Activated CD4-positive, alpha-beta T cell treated with anti-CD3 and anti-CD28 coated beads, Interleukin-2, amount 10 ng/mL, durations not matched to agents 24 days and 14 days (primary cell): ENCODE data around the gene HACE1. TPM values are rescaled to one million over a fixed set of nuclear protein-coding genes. Genes with fewer than 3 reads are reported as not detected.

Source experiments
- DNase-seq: peaks from one replicate; pipeline ENCODE4 v3.0.0; 2022
- H3K27ac Mint-ChIP-seq: one replicate; pipeline ENCODE4 v1.8.0; 2022; ENCODE audit warnings: mild to moderate bottlenecking, mixed read lengths
- H3K27me3 Mint-ChIP-seq: one replicate; pipeline ENCODE4 v1.8.0; 2022; ENCODE audit warnings: mixed read lengths
- H3K36me3 Mint-ChIP-seq: one replicate; pipeline ENCODE4 v1.8.0; 2022; ENCODE audit warnings: low read depth, mild to moderate bottlenecking, mixed read lengths
- H3K4me1 Mint-ChIP-seq: one replicate; pipeline ENCODE4 v1.8.0; 2021; ENCODE audit warnings: mixed read lengths
- H3K4me3 Mint-ChIP-seq: one replicate; pipeline ENCODE4 v1.8.0; 2022; ENCODE audit warnings: mild to moderate bottlenecking, moderate library complexity, mixed read lengths
- H3K9me3 Mint-ChIP-seq: one replicate; pipeline ENCODE4 v1.8.0; 2021; ENCODE audit warnings: mixed read lengths
- intact Hi-C: fragments of 100-400 bp; cut with micrococcal nuclease; formaldehyde crosslinking; loops from one replicate; pipeline ENCODE4 v1.15.1; 2023
- total RNA-seq: library from RNA; stranded (reverse); gene quantifications from 2 replicates; pipeline ENCODE4 v1.2.3, GENCODE V29; 2022

Gene HACE1
- total RNA-seq, 1 donor from 2014 or later, result 21.3 TPM

- peaks cover 1% of the 10 kb centered on the region for H3K27me3 Mint-ChIP-seq
- intact Hi-C loops, result loop anchor here (5.0 to 10.0 kb wide), 2 partner anchors 102 to 170 kb away; partner anchors contain the start of gene HACE1
- H3K9me3 Mint-ChIP-seq, result no peaks in the 10 kb centered on the region
- H3K4me1 Mint-ChIP-seq, result peaks cover 17% of the 10 kb centered on the region
- H3K36me3 Mint-ChIP-seq, result no peaks in the 10 kb centered on the region
- H3K27ac Mint-ChIP-seq, result no peak overlapping the region
- no peak for DNase-seq
- no peak overlapping the region for H3K4me3 Mint-ChIP-seq
These were observed 174.8 kb downstream of the HACE1 start for GRCh38 chr6:104684911-104685415.

GRCh38 chr6:104683809-104684208 is 175.9 kb downstream of the HACE1 start:
- Mint-ChIP-seq H3K27me3 (no peaks in the 10 kb centered on the region), H3K27ac (no peak overlapping the region), H3K36me3 (no peaks in the 10 kb centered on the region), H3K4me1 (peaks cover 17% of the 10 kb centered on the region), H3K4me3 (no peak overlapping the region), H3K9me3 (no peaks in the 10 kb centered on the region)
- intact Hi-C loops, result loop anchor here (1.0 to 10.0 kb wide), 4 partner anchors 87 to 394 kb away; partner anchors contain the start of gene HACE1
- DNase-seq, result no peak

- Mint-ChIP-seq H3K27ac (no peak overlapping the region), H3K36me3 (no peaks in the 10 kb centered on the region), H3K4me1 (peaks cover 10% of the 10 kb centered on the region), H3K27me3 (no peaks in the 10 kb centered on the region), H3K9me3 (no peaks in the 10 kb centered on the region), H3K4me3 (no peak overlapping the region)
- intact Hi-C loops, result loop anchor here (1.0 to 10.0 kb wide), 4 partner anchors 88 to 395 kb away; partner anchors contain the start of gene HACE1
- peak; percentile 91 for DNase-seq
These were observed 176.7 kb downstream of the HACE1 start for GRCh38 chr6:104682722-104683643.

- intact Hi-C loops, result loop anchor here (5.0 to 10.0 kb wide), 2 partner anchors 107 to 174 kb away; partner anchors contain the start of gene HACE1
- no peaks in the 10 kb centered on the region for H3K9me3 Mint-ChIP-seq
- H3K36me3 Mint-ChIP-seq, result no peaks in the 10 kb centered on the region
- H3K27ac Mint-ChIP-seq, result no peak overlapping the region
- DNase-seq, result no peak
- peaks cover 10% of the 10 kb centered on the region for H3K4me1 Mint-ChIP-seq
- H3K4me3 Mint-ChIP-seq, result no peak overlapping the region
- H3K27me3 Mint-ChIP-seq, result no peaks in the 10 kb centered on the region
These were observed 179.2 kb downstream of the HACE1 start for GRCh38 chr6:104680539-104680938.

- intact Hi-C loops, result loop anchor here (5.0 to 10.0 kb wide), 2 partner anchors 107 to 175 kb away; partner anchors contain the start of gene HACE1
- Mint-ChIP-seq H3K27me3 (no peaks in the 10 kb centered on the region), H3K27ac (no peak overlapping the region), H3K4me3 (no peak overlapping the region), H3K9me3 (peaks cover 4% of the 10 kb centered on the region), H3K36me3 (no peaks in the 10 kb centered on the region), H3K4me1 (peaks cover 10% of the 10 kb centered on the region)
- no peak for DNase-seq
These were observed 179.7 kb downstream of the HACE1 start for GRCh38 chr6:104679971-104680370.

Other genes starting within 250 kb of the HACE1 start
- gene LIN28B, start 97.2 kb upstream of the HACE1 start, total RNA-seq, result not detected in 2 replicates